H9 (cell line): Measurements from ENCODE around the gene PPP2R5B. TPM values are rescaled to one million over a fixed set of nuclear protein-coding genes. Genes with fewer than 3 reads are reported as not detected.
A peak's percentile ranks its signal among the peaks of the same experiment; 100 is the strongest.

ENCODE experiments used
- DNase-seq: peaks from one replicate; pipeline ENCODE4 v3.0.0-alpha.2; 2017
- H2AFZ ChIP-seq: one replicate; pipeline ENCODE4 v1.6.1; 2013; ENCODE audit warnings: mild to moderate bottlenecking, low read length, control low read depth, moderate library complexity
- H2AK5ac ChIP-seq: 2 replicates; pipeline ENCODE4 v1.6.1; 2013; ENCODE audit warnings: low read length, control low read depth, mixed read lengths; ENCODE audit not compliant: insufficient read length
- H2BK120ac ChIP-seq: one replicate; pipeline ENCODE4 v1.6.1; 2013; ENCODE audit warnings: low read depth, mild to moderate bottlenecking, low read length, control low read depth, inconsistent platforms; ENCODE audit not compliant: poor library complexity, severe bottlenecking
- H2BK12ac ChIP-seq: 2 replicates; pipeline ENCODE4 v1.6.1; 2013; ENCODE audit warnings: low read length, control low read depth, mixed read lengths, low read depth; ENCODE audit not compliant: insufficient read length
- H2BK15ac ChIP-seq: 2 replicates; pipeline ENCODE4 v1.6.1; 2013; ENCODE audit warnings: low read depth, low read length, control low read depth
- H2BK20ac ChIP-seq: one replicate; pipeline ENCODE4 v1.6.1; 2013; ENCODE audit warnings: low read depth, mild to moderate bottlenecking, low read length, control low read depth, inconsistent platforms; ENCODE audit not compliant: poor library complexity, severe bottlenecking
- H2BK5ac ChIP-seq: 2 replicates; pipeline ENCODE4 v1.6.1; 2013; ENCODE audit warnings: low read length, control low read depth, mixed read lengths; ENCODE audit not compliant: insufficient read length
- H3K14ac ChIP-seq: 2 replicates; pipeline ENCODE4 v1.6.1; 2013; ENCODE audit warnings: low read length, control low read depth; ENCODE audit not compliant: insufficient read depth
- H3K18ac ChIP-seq: 2 replicates; pipeline ENCODE4 v1.6.1; 2013; ENCODE audit warnings: low read depth, mild to moderate bottlenecking, mixed read lengths, low read length, control low read depth; ENCODE audit not compliant: insufficient read length
- H3K23ac ChIP-seq: 2 replicates; pipeline ENCODE4 v1.6.1; 2013; ENCODE audit warnings: low read length, control low read depth, mixed read lengths, low read depth; ENCODE audit not compliant: insufficient read length
- H3K23me2 ChIP-seq: 2 replicates; pipeline ENCODE4 v1.6.1; 2013; ENCODE audit warnings: low read depth, mild to moderate bottlenecking, mixed read lengths, low read length, control low read depth; ENCODE audit not compliant: insufficient read length, poor library complexity, severe bottlenecking
- H3K27ac ChIP-seq: 2 replicates; pipeline ENCODE4 v1.5.1; 2013; ENCODE audit warnings: low read length, control low read depth, mixed read lengths, low read depth; ENCODE audit not compliant: insufficient read length
- H3K27me3 ChIP-seq: 2 replicates; pipeline ENCODE4 v1.6.1; 2013; ENCODE audit warnings: low read length, control low read depth, inconsistent platforms; ENCODE audit not compliant: insufficient read depth
- H3K4ac ChIP-seq: 2 replicates; pipeline ENCODE4 v1.6.1; 2013; ENCODE audit warnings: low read depth, mild to moderate bottlenecking, control low read depth, inconsistent platforms, low read length, moderate library complexity
- H3K4me1 ChIP-seq: 2 replicates; pipeline ENCODE4 v1.6.1; 2013; ENCODE audit warnings: low read length, control low read depth, inconsistent platforms; ENCODE audit not compliant: insufficient read depth
- H3K4me2 ChIP-seq: 2 replicates; pipeline ENCODE4 v1.6.1; 2013; ENCODE audit warnings: low read length, control low read depth, mixed read lengths; ENCODE audit not compliant: insufficient read length, insufficient read depth
- H3K56ac ChIP-seq: 2 replicates; pipeline ENCODE4 v1.6.1; 2013; ENCODE audit warnings: low read depth, mild to moderate bottlenecking, mixed read lengths, low read length, control low read depth; ENCODE audit not compliant: insufficient read length
- H3K79me1 ChIP-seq: 2 replicates; pipeline ENCODE4 v1.6.1; 2013; ENCODE audit warnings: low read depth, mild to moderate bottlenecking, moderate library complexity, low read length, control low read depth, inconsistent platforms; ENCODE audit not compliant: insufficient read depth, poor library complexity, severe bottlenecking
- H3K79me2 ChIP-seq: 2 replicates; pipeline ENCODE4 v1.6.1; 2013; ENCODE audit warnings: low read length, control low read depth, inconsistent platforms; ENCODE audit not compliant: insufficient read depth
- H3K9ac ChIP-seq: 2 replicates; pipeline ENCODE4 v1.6.1; 2013; ENCODE audit warnings: low read length, control low read depth, mixed read lengths; ENCODE audit not compliant: insufficient read length; ENCODE audit errors: extremely low read depth
- H3K9me3 ChIP-seq: one replicate; pipeline ENCODE4 v1.6.1; 2013; ENCODE audit warnings: low read depth, low read length, inconsistent platforms; ENCODE audit not compliant: control insufficient read depth
- H3T11ph ChIP-seq: one replicate; pipeline ENCODE4 v1.6.1; 2013; ENCODE audit warnings: mild to moderate bottlenecking, low read length, control low read depth, inconsistent platforms
- H4K20me1 ChIP-seq: one replicate; pipeline ENCODE4 v1.6.1; 2013; ENCODE audit not compliant: control insufficient read depth, insufficient read length, insufficient read depth
- H4K5ac ChIP-seq: 2 replicates; pipeline ENCODE4 v1.6.1; 2013; ENCODE audit warnings: low read depth, mild to moderate bottlenecking, mixed read lengths, low read length, control low read depth; ENCODE audit not compliant: insufficient read length
- H4K8ac ChIP-seq: replicated peaks from 2 replicates; pipeline ENCODE4 v1.6.1; 2013; ENCODE audit warnings: low read length, control low read depth, mixed read lengths, low read depth; ENCODE audit not compliant: insufficient read length
- H4K91ac ChIP-seq: 2 replicates; pipeline ENCODE4 v1.6.1; 2013; ENCODE audit warnings: low read depth, mild to moderate bottlenecking, moderate library complexity, mixed read lengths, low read length, control low read depth; ENCODE audit not compliant: insufficient read length
- H3K27ac Mint-ChIP-seq, 3 experiments: 2 replicates in 2 of 3; 3 replicates in 1 of 3; pipeline ENCODE4 v1.8.0; 2020 to 2021; ENCODE audit warnings: mixed read lengths in 3 of 3, mild to moderate bottlenecking in 1 of 3, moderate library complexity in 1 of 3
- H3K27me3 Mint-ChIP-seq: 2 replicates; pipeline ENCODE4 v1.8.0; 2021; ENCODE audit warnings: low read depth, mild to moderate bottlenecking, moderate library complexity, mixed read lengths
- H3K36me3 Mint-ChIP-seq, 3 experiments: 2 replicates in 2 of 3; 3 replicates in 1 of 3; pipeline ENCODE4 v1.8.0; 2020 to 2021; ENCODE audit warnings: low read depth in 3 of 3, mixed read lengths in 3 of 3; ENCODE audit not compliant: insufficient read depth in 1 of 3
- H3K4me1 Mint-ChIP-seq, 2 experiments: 2 replicates each; pipeline ENCODE4 v1.8.0; 2020; ENCODE audit warnings: mixed read lengths in 2 of 2
- H3K4me3 Mint-ChIP-seq, 2 experiments: 2 replicates in 1 of 2; 3 replicates in 1 of 2; pipeline ENCODE4 v1.8.0; 2020 to 2021; ENCODE audit warnings: mild to moderate bottlenecking in 2 of 2, mixed read lengths in 2 of 2, moderate library complexity in 1 of 2
- H3K9me3 Mint-ChIP-seq, 2 experiments: 2 replicates in 1 of 2; 3 replicates in 1 of 2; pipeline ENCODE4 v1.8.0; 2020; ENCODE audit warnings: mild to moderate bottlenecking in 2 of 2, mixed read lengths in 2 of 2, moderate library complexity in 1 of 2
- WGBS: extraction: QIAGEN DNeasy Blood & Tissue Kit; methylation state at CpG from one replicate; pipeline ENCODE4 v1.1.7; 2013; ENCODE audit warnings: missing lambda C conversion rate, low lambda C conversion rate, mixed read lengths; ENCODE audit not compliant: insufficient read length; ENCODE audit errors: extremely low coverage; 5-methylcytosine and 5-hydroxymethylcytosine counted together
- total RNA-seq: library from RNA; stranded (reverse); gene quantifications from 2 replicates; pipeline ENCODE4 v1.2.1, GENCODE V29; 2021
- TF ChIP-seq, protein P1 (sequence below): fragments of 200-600 bp; sonication (generic); conservative IDR thresholded peaks from 3 replicates; pipeline ENCODE4 v1.8.0; 2021; ENCODE audit warnings: antibody characterized with exemption, mild to moderate bottlenecking

Gene PPP2R5B
- total RNA-seq, 1 experiment from 2014 or later = 6.3 TPM

DNA sequence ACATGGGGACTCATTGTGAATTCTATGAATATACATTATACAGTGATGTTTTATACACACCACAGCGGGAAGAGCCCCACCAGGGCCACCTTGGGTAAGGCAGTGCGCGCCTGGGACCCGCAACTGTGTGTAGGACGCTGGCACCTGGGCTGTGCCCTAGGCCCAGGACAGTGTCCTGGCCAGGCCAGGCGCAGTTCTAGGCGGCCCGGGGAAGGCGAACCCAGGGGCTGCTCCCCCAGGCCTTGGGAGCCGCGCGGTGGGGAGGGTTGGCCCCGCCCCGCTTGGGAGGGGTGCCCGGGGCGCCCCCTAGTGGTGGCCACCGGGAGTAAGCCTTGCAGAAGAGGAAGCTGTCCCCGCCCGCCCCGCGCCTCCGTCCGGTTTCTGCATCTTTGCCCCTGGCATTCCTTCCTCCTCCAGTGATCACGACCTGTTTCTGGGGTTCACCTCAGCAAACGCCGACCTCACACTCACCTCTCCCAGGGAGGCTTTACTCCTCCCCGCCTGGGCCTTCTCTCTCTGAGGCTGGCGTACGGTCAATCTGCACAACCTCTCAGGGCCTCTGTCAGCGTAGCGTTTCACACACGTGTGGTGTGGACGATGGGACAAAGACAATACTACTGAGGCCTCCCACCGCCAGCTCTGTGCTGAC, 36.6 kb upstream of the PPP2R5B start:
- Histone ChIP-seq H3K9ac (no peak overlapping the region), H4K8ac (no peak overlapping the region), H3K14ac (peak overlapping the region; percentile 44; the same call in 1 of the 2 replicates), H3K79me2 (no peaks in the 10 kb centered on the region), H2BK12ac (no peak overlapping the region), H2AFZ (no peak overlapping the region), H3K23ac (no peak overlapping the region), H3K27ac (no peak overlapping the region), H3K79me1 (no peaks in the 10 kb centered on the region), H3K23me2 (peaks cover 4% of the 10 kb centered on the region), H2AK5ac (no peak overlapping the region), H4K5ac (no peak overlapping the region), H3K4me2 (peak overlapping the region; percentile 51), H2BK5ac (no peak overlapping the region), H3K56ac (no peak overlapping the region), H2BK20ac (no peak overlapping the region), H2BK120ac (no peak overlapping the region), H3K4me1 (no peaks in the 10 kb centered on the region; the same call in 1 of the 2 replicates), H2BK15ac (no peak overlapping the region), H4K91ac (no peak overlapping the region), H3K4ac (no peak overlapping the region), H3K27me3 (no peaks in the 10 kb centered on the region), H3K9me3 (no peaks in the 10 kb centered on the region), H4K20me1 (no peaks in the 10 kb centered on the region), H3T11ph (no peak overlapping the region), H3K18ac (peak overlapping the region; percentile 47)
- TF ChIP-seq, protein P1, sequence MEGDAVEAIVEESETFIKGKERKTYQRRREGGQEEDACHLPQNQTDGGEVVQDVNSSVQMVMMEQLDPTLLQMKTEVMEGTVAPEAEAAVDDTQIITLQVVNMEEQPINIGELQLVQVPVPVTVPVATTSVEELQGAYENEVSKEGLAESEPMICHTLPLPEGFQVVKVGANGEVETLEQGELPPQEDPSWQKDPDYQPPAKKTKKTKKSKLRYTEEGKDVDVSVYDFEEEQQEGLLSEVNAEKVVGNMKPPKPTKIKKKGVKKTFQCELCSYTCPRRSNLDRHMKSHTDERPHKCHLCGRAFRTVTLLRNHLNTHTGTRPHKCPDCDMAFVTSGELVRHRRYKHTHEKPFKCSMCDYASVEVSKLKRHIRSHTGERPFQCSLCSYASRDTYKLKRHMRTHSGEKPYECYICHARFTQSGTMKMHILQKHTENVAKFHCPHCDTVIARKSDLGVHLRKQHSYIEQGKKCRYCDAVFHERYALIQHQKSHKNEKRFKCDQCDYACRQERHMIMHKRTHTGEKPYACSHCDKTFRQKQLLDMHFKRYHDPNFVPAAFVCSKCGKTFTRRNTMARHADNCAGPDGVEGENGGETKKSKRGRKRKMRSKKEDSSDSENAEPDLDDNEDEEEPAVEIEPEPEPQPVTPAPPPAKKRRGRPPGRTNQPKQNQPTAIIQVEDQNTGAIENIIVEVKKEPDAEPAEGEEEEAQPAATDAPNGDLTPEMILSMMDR = peak; percentile 99
- Mint-ChIP-seq H3K9me3 (no peaks in the 10 kb centered on the region; a peak in 1 of 5 replicates), H3K4me1 (peaks cover 12 to 23% of the 10 kb centered on the region in 2 experiments), H3K27me3 (0 out of 2 replicates have a peak, but pooled peaks cover 4% of the 10 kb centered on the region), H3K27ac (peak overlapping the region in 2 of 3 experiments; percentile 78 to 86; a peak in 3 of 7 replicates), H3K4me3 (peak overlapping the region; percentile 51 to 73), H3K36me3 (no peaks in the 10 kb centered on the region)
- peak; percentile 88 for DNase-seq
- no CpG with 5 or more reads among the region's 34 CpGs for whole genome bisulfite sequencing
